IMR-90 (cell line): ENCODE measurements around the gene MYCBPAP. TPM values are rescaled to one million over a fixed set of nuclear protein-coding genes. Genes with fewer than 3 reads are reported as not detected.

Source experiments
- ATAC-seq: fragments of 200-7000 bp; cut with Tn5 transposase; 2 replicates; pipeline ENCODE4 v1.9.1; 2020; ENCODE audit warnings: low read depth, mild to moderate bottlenecking, moderate library complexity
- BruUV-seq: library from RNA; stranded (reverse); fragments of 400-500 nt; replicated peaks from 2 replicates; lab custom pipeline; 2021; lab: Mats Ljungman, UMichigan
- CTCF ChIA-PET: fragments of 300-600 bp; formaldehyde crosslinking; extraction: SDS; loops from one replicate; lab custom pipeline; 2021; ENCODE audit warnings: antibody characterized with exemption; lab: Yijun Ruan, JAX
- POLR2A ChIA-PET: fragments of 300-600 bp; sonication (Branson Sonifier 250); formaldehyde crosslinking; loops from one replicate; lab custom pipeline; 2022; ENCODE audit warnings: antibody characterized with exemption; ENCODE audit not compliant: unreplicated experiment; lab: Charles Lee
- DNase-seq: peaks from one replicate; pipeline ENCODE4 v3.0.0; 2013
- H2AFZ ChIP-seq: replicated peaks from 2 replicates; pipeline ENCODE3; 2013; ENCODE audit warnings: low read length, mild to moderate bottlenecking; ENCODE audit not compliant: poor library complexity
- H2AK5ac ChIP-seq: 2 replicates; pipeline ENCODE4 v1.6.1; 2013; ENCODE audit warnings: low read depth, low read length, inconsistent platforms
- H2AK9ac ChIP-seq: replicated peaks from 2 replicates; pipeline ENCODE3; 2013; ENCODE audit warnings: mild to moderate bottlenecking, low read depth, low read length, moderate library complexity; ENCODE audit not compliant: poor library complexity
- H2BK120ac ChIP-seq: 2 replicates; pipeline ENCODE4 v1.6.1; 2013; ENCODE audit warnings: low read depth, low read length, inconsistent platforms
- H2BK15ac ChIP-seq: 3 replicates; pipeline ENCODE4 v1.6.1; 2013; ENCODE audit warnings: low read depth, low read length, inconsistent platforms
- H2BK20ac ChIP-seq: 2 replicates; pipeline ENCODE4 v1.6.1; 2013; ENCODE audit warnings: low read depth, mild to moderate bottlenecking, inconsistent platforms, low read length, moderate library complexity
- H2BK5ac ChIP-seq: 2 replicates; pipeline ENCODE4 v1.6.1; 2013; ENCODE audit warnings: mild to moderate bottlenecking, low read depth, low read length, inconsistent platforms; ENCODE audit not compliant: poor library complexity, severe bottlenecking
- H3K14ac ChIP-seq: replicated peaks from 2 replicates; pipeline ENCODE4 v1.6.1; 2013; ENCODE audit warnings: low read depth, low read length, inconsistent platforms
- H3K18ac ChIP-seq: 2 replicates; pipeline ENCODE4 v1.6.1; 2013; ENCODE audit warnings: low read depth, low read length, control low read depth
- H3K23ac ChIP-seq: 2 replicates; pipeline ENCODE4 v1.6.1; 2013; ENCODE audit warnings: low read depth, low read length, inconsistent platforms
- H3K27ac ChIP-seq: 2 replicates; pipeline ENCODE4 v1.5.1; 2013; ENCODE audit warnings: mild to moderate bottlenecking, control low read depth, low read length; ENCODE audit not compliant: insufficient read depth
- H3K27me3 ChIP-seq: 2 replicates; pipeline ENCODE4 v1.6.1; 2013; ENCODE audit warnings: low read length; ENCODE audit not compliant: control insufficient read depth, insufficient read depth
- H3K36me3 ChIP-seq: 2 replicates; pipeline ENCODE4 v1.6.1; 2013; ENCODE audit warnings: low read length, mixed read lengths; ENCODE audit not compliant: control insufficient read depth, insufficient read depth
- H3K4ac ChIP-seq: 2 replicates; pipeline ENCODE4 v1.6.1; 2013; ENCODE audit warnings: low read depth, low read length, inconsistent platforms
- H3K4me1 ChIP-seq: 2 replicates; pipeline ENCODE4 v1.6.1; 2013; ENCODE audit warnings: low read length, mixed read lengths; ENCODE audit not compliant: control insufficient read depth, insufficient read depth
- H3K4me2 ChIP-seq: 2 replicates; pipeline ENCODE4 v1.6.1; 2013; ENCODE audit warnings: low read depth, mild to moderate bottlenecking, control low read depth, low read length, moderate library complexity
- H3K4me3 ChIP-seq: 2 replicates; pipeline ENCODE4 v1.5.1; 2013; ENCODE audit warnings: low read depth, mild to moderate bottlenecking, control low read depth, low read length, moderate library complexity; ENCODE audit not compliant: insufficient read depth
- H3K56ac ChIP-seq: 2 replicates; pipeline ENCODE4 v1.6.1; 2013; ENCODE audit warnings: low read length, inconsistent platforms; ENCODE audit not compliant: insufficient read depth; ENCODE audit errors: extremely low read depth
- H3K79me1 ChIP-seq, 2 experiments: 2 replicates each; pipeline ENCODE4 v1.6.1; 2013; ENCODE audit warnings: low read length in 2 of 2, inconsistent platforms in 1 of 2, low read depth in 1 of 2
- H3K9ac ChIP-seq: 2 replicates; pipeline ENCODE4 v1.6.1; 2013; ENCODE audit warnings: low read depth, low read length, control low read depth
- H3K9me1 ChIP-seq: 2 replicates; pipeline ENCODE4 v1.6.1; 2013; ENCODE audit warnings: low read length, inconsistent platforms; ENCODE audit not compliant: insufficient read depth
- H3K9me3 ChIP-seq: 2 replicates; pipeline ENCODE4 v1.6.1; 2013; ENCODE audit warnings: low read length; ENCODE audit not compliant: control insufficient read depth, insufficient read depth
- H4K20me1 ChIP-seq: 2 replicates; pipeline ENCODE4 v1.6.1; 2013; ENCODE audit warnings: low read length, inconsistent platforms; ENCODE audit not compliant: insufficient read depth
- H4K5ac ChIP-seq: 2 replicates; pipeline ENCODE4 v1.6.1; 2013; ENCODE audit warnings: mild to moderate bottlenecking, low read depth, low read length, control low read depth
- H4K8ac ChIP-seq, 2 experiments: 2 replicates each; pipeline ENCODE4 v1.6.1; 2013; ENCODE audit warnings: low read depth in 2 of 2, low read length in 2 of 2, control low read depth in 1 of 2, inconsistent platforms in 1 of 2
- H4K91ac ChIP-seq: 2 replicates; pipeline ENCODE4 v1.6.1; 2013; ENCODE audit warnings: low read depth, low read length, inconsistent platforms; ENCODE audit not compliant: insufficient read depth
- BHLHE40 ChIP-seq: fragments of 150-350 bp; IDR thresholded peaks from 2 replicates; pipeline ENCODE4 v1.6.1; 2016; ENCODE audit warnings: mild to moderate bottlenecking, low read depth, low read length
- CEBPB ChIP-seq: IDR thresholded peaks from 2 replicates; pipeline ENCODE4 v1.6.1; 2012; ENCODE audit warnings: low read depth, low read length, improper control_type of control experiment
- CHD1 ChIP-seq: IDR thresholded peaks from 2 replicates; pipeline ENCODE4 v1.6.1; 2012; ENCODE audit warnings: low read depth, low read length, improper control_type of control experiment
- FOS ChIP-seq: fragments of 150-350 bp; IDR thresholded peaks from 2 replicates; pipeline ENCODE4 v1.6.1; 2016; ENCODE audit warnings: low read depth, low read length
- MAFK ChIP-seq: IDR thresholded peaks from 2 replicates; pipeline ENCODE4 v1.6.1; 2012; ENCODE audit warnings: low read depth, low read length, improper control_type of control experiment
- MXI1 ChIP-seq: IDR thresholded peaks from 2 replicates; pipeline ENCODE4 v1.6.1; 2012; ENCODE audit warnings: low read depth, mild to moderate bottlenecking, low read length, moderate library complexity, borderline replicate concordance
- NFE2L2 ChIP-seq: fragments of 150-350 bp; IDR thresholded peaks from 2 replicates; pipeline ENCODE4 v1.6.1; 2016; ENCODE audit warnings: low read depth, mild to moderate bottlenecking, low read length
- RCOR1 ChIP-seq: IDR thresholded peaks from 2 replicates; pipeline ENCODE4 v1.6.1; 2012; ENCODE audit warnings: mild to moderate bottlenecking, low read length, improper control_type of control experiment; ENCODE audit not compliant: insufficient replicate concordance
- RFX5 ChIP-seq: IDR thresholded peaks from 2 replicates; pipeline ENCODE4 v1.8.0; 2012; ENCODE audit warnings: low read depth, mild to moderate bottlenecking, low read length, moderate library complexity
- SMC3 ChIP-seq: fragments of 150-350 bp; IDR thresholded peaks from 2 replicates; pipeline ENCODE4 v1.6.1; 2016; ENCODE audit warnings: low read depth, mild to moderate bottlenecking, antibody characterized with exemption, low read length, moderate library complexity
- WGBS, 2 experiments: methylation state at CpG; one replicate each; pipeline versions ENCODE4 v1.1.5 to v1.1.7; 2013; ENCODE audit warnings: missing lambda C conversion rate in 2 of 2; ENCODE audit not compliant: insufficient read length in 1 of 2; ENCODE audit errors: extremely low coverage in 2 of 2; 5-methylcytosine and 5-hydroxymethylcytosine counted together
- dilution Hi-C: fragments of 300-500 bp; cut with HindIII; formaldehyde crosslinking; loops from one replicate; pipeline ENCODE4 v1.14.3; 2018; ENCODE audit warnings: low sequenced_read_pairs; ENCODE audit not compliant: unreplicated experiment
- in situ Hi-C: fragments of 300-500 bp; cut with MboI; formaldehyde crosslinking; loops from 3 replicates; pipeline ENCODE4 v1.14.3; 2019; ENCODE audit warnings: low sequenced_read_pairs, inconsistent platforms, mixed read lengths
- intact Hi-C: fragments of 100-400 bp; cut with micrococcal nuclease; formaldehyde crosslinking; loops from 2 replicates; pipeline ENCODE4 v1.10.0; 2022
- polyA plus RNA-seq, 3 experiments: library from polyadenylated mRNA; depleted of rRNA; stranded (reverse); fragments of >200 nt; gene quantifications; 2 replicates each; pipeline ENCODE4 v1.2.3, GENCODE V29; 2012; ENCODE audit warnings: low replicate concordance in 1 of 3
- total RNA-seq: library from RNA; depleted of rRNA; stranded (reverse); fragments of >200 nt; gene quantifications from 2 replicates; pipeline ENCODE4 v1.2.3, GENCODE V29; 2012
- TF ChIP-seq, protein P1 (sequence below): fragments of 150-350 bp; IDR thresholded peaks from 2 replicates; pipeline ENCODE4 v1.6.1; 2017; ENCODE audit warnings: mild to moderate bottlenecking, antibody characterized with exemption, low read length, low read depth
- TF ChIP-seq, protein P2 (sequence below): fragments of 150-350 bp; IDR thresholded peaks from 2 replicates; pipeline ENCODE4 v1.6.1; 2016; ENCODE audit warnings: low read depth, mild to moderate bottlenecking, low read length, moderate library complexity, borderline replicate concordance

Gene MYCBPAP
- total and polyA plus RNA-seq, 2 of the 4 experiments (the other 2 are of a cell fraction): 0.17 to 0.18 TPM

DNA sequence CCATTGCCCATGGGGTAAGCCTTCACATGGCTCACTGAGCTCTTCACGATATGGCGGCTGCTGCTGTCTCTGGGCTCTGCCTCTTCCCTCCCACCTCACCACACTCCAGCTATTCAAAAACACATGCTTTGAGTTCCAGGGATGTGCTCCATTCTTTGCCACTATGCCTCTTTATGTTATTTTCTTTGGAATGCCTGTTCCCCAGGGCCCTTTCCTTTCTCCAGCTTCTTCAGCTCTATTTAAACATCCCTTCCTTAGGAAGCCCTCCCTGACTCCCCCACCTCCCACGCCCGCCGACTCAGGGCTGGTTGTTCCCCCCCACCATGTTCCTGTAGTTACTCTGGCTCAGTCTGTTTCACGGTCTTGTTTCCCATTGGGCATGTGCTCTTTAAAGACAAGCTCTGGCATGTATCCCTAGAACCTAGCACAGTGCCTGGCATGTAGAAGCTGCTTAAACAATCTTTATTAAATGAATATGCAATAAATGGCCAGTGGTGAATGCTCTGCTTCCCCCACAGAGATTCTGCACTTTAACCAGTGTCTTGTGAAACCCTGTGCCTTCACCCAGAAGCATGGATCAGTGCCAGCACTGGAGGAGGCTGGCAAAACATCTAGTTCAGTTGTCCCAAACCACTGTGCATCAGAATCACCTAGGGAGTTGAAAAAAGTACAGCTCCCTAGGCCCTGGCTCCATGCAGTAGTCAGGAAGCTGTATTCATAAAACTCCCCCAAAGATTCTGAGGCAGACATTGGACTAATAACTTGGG is 6.9 kb downstream of the MYCBPAP start:
- Histone ChIP-seq H2BK20ac (no peak overlapping the region), H4K20me1 (no peaks in the 10 kb centered on the region), H3K14ac (no peak overlapping the region), H3K18ac (no peak overlapping the region), H3K27me3 (peaks cover 6% of the 10 kb centered on the region; the same call in 1 of the 2 replicates), H3K79me1 (no peaks in the 10 kb centered on the region), H4K8ac (no peak overlapping the region), H2AK9ac (no peak overlapping the region), H3K27ac (no peak overlapping the region), H2BK120ac (no peak overlapping the region), H3K4me3 (no peak overlapping the region), H2BK5ac (no peak overlapping the region), H3K23ac (no peak overlapping the region), H2AK5ac (no peak overlapping the region), H2BK15ac (no peak overlapping the region), H3K4me2 (no peak overlapping the region), H3K9ac (no peak overlapping the region), H3K36me3 (no peaks in the 10 kb centered on the region), H3K9me1 (no peaks in the 10 kb centered on the region), H3K4ac (no peak overlapping the region), H4K5ac (no peak overlapping the region), H3K4me1 (peaks cover 2% of the 10 kb centered on the region), H4K91ac (no peak overlapping the region), H3K9me3 (no peaks in the 10 kb centered on the region), H3K56ac (no peak overlapping the region), H2AFZ (no peak overlapping the region)
- BruUV-seq: no TSS peak
- 67% methylated on average over 1 of the region's 6 CpGs; no CpG with 5 or more reads in 1 of the 2 experiments for WGBS, 2 experiments
- POLR2A ChIA-PET: interaction anchor here (0.7 kb wide), 1 partner anchor 13 kb away, joined by 4 read pairs; no protein-coding TSS in a partner anchor
- DNase-seq: no peak
- intact Hi-C loops (no loop called here), in situ Hi-C loops (no loop called here), dilution Hi-C loops (no loop called here)
- ATAC-seq: peak; percentile 61
- CTCF ChIA-PET: no interaction called here
- no peak for TF ChIP-seq MXI1
- TF ChIP-seq FOS: no peak
- TF ChIP-seq MAFK: no peak
- no peak for TF ChIP-seq CEBPB
- no peak for TF ChIP-seq NFE2L2
- TF ChIP-seq RCOR1: no peak
- TF ChIP-seq, protein P1, sequence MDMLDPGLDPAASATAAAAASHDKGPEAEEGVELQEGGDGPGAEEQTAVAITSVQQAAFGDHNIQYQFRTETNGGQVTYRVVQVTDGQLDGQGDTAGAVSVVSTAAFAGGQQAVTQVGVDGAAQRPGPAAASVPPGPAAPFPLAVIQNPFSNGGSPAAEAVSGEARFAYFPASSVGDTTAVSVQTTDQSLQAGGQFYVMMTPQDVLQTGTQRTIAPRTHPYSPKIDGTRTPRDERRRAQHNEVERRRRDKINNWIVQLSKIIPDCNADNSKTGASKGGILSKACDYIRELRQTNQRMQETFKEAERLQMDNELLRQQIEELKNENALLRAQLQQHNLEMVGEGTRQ: no peak
- TF ChIP-seq, protein P2, sequence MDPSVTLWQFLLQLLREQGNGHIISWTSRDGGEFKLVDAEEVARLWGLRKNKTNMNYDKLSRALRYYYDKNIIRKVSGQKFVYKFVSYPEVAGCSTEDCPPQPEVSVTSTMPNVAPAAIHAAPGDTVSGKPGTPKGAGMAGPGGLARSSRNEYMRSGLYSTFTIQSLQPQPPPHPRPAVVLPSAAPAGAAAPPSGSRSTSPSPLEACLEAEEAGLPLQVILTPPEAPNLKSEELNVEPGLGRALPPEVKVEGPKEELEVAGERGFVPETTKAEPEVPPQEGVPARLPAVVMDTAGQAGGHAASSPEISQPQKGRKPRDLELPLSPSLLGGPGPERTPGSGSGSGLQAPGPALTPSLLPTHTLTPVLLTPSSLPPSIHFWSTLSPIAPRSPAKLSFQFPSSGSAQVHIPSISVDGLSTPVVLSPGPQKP: no peak
- no peak for TF ChIP-seq RFX5
- TF ChIP-seq CHD1: no peak
- no peak for TF ChIP-seq SMC3
- no peak for TF ChIP-seq BHLHE40
